ENCODE measurements around the gene ALDOC. TPM values are rescaled to one million over a fixed set of nuclear protein-coding genes. Genes with fewer than 3 reads are reported as not detected.

The ALDOC gene
- total RNA-seq, 1 experiment from 2014 or later, result 53.2 TPM

DNA sequence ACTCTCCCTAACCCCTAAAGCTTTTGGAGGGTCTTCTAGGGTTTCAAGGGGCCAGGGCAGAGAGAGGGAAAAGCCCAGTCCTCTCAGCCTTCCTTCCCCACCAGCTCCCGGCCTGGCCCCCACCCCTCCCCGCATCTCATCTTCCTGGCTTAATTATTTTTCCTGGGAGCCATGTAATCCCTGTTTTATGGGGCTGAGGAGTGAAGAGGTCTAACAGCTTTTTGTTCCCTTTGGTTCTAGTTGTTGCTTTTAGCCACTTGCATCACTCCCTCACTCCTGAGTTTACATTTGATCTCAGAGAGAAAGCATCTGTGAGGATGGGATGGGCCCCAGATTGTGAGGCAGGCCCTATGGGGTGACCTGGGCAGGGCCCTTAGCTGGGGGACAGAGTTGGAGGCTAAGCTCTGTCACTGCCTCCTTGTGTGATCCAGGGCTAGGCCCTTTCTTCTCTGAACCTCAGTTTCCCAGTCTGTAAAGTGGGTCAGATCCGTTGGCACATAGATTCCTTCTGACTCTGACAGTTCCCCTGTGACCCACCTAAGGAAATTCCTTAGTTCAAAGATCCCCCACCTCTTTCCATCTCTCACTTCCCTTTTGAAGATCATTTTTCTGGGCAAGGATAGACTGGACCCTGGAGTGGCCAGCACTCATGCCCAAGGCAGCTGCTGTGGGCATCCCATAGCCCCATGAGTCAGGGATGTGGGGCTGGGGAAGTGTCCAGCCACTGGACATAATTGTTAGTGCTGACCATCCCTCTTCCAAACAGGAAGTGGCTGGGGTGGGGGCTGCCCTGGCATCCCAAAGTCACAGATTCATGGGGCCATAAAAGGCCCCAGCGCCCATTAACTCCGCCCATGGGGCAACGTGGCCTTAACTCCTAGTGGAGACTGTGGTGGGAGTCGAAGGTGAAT lies 44.4 kb downstream of the ALDOC start:
- DNase-seq, result no peak
- WGBS (ENCODE audit: extremely low coverage, insufficient read length, low lambda C conversion rate), result no CpG with 5 or more reads among the region's 7 CpGs
- H4K8ac ChIP-seq (replicated peaks; ENCODE audit: insufficient read length, low read depth, low read length), result no peak overlapping the region
- no peak overlapping the region for H2AK5ac ChIP-seq (ENCODE audit: insufficient read length, low read length)
- H3K18ac ChIP-seq (ENCODE audit: insufficient read length, low read depth, low read length), result no peak overlapping the region
- H3K36me3 Mint-ChIP-seq (ENCODE audit: insufficient read depth in 1 of 3, low read depth in 3 of 3), result no peaks in the 10 kb centered on the region
- H3K4me2 ChIP-seq (ENCODE audit: insufficient read depth, insufficient read length, low read length), result no peak overlapping the region
- no peak overlapping the region for H2BK12ac ChIP-seq (ENCODE audit: insufficient read length, low read depth, low read length)
- H3K14ac ChIP-seq (ENCODE audit: insufficient read depth, low read length), result no peak overlapping the region
- no peaks in the 10 kb centered on the region for H3K27me3 ChIP-seq (ENCODE audit: insufficient read depth, low read length)
- no peaks in the 10 kb centered on the region for H4K20me1 ChIP-seq (ENCODE audit: control insufficient read depth, insufficient read depth, insufficient read length)
- H3K23ac ChIP-seq (ENCODE audit: insufficient read length, low read depth, low read length), result no peak overlapping the region
- no peak overlapping the region for H2BK5ac ChIP-seq (ENCODE audit: insufficient read length, low read length)
- no peak overlapping the region for H3K4ac ChIP-seq (ENCODE audit: low read depth, low read length)
- H2BK15ac ChIP-seq (ENCODE audit: low read depth, low read length), result no peak overlapping the region
- H3K9me3 ChIP-seq (ENCODE audit: control insufficient read depth, low read depth, low read length), result no peaks in the 10 kb centered on the region
- H3K27me3 Mint-ChIP-seq (ENCODE audit: low read depth), result peaks cover 12% of the 10 kb centered on the region
- no peak overlapping the region for H2AFZ ChIP-seq (ENCODE audit: low read length)
- no peak overlapping the region for H3K27ac Mint-ChIP-seq
- H3K56ac ChIP-seq (ENCODE audit: insufficient read length, low read depth, low read length), result no peak overlapping the region
- no peaks in the 10 kb centered on the region for H3K23me2 ChIP-seq (ENCODE audit: insufficient read length, low read depth, low read length, poor library complexity, severe bottlenecking)
- no peak overlapping the region for H2BK120ac ChIP-seq (ENCODE audit: low read depth, low read length, poor library complexity, severe bottlenecking)
- H4K5ac ChIP-seq (ENCODE audit: insufficient read length, low read depth, low read length), result no peak overlapping the region
- H3K79me1 ChIP-seq (ENCODE audit: insufficient read depth, low read depth, low read length, poor library complexity, severe bottlenecking), result no peaks in the 10 kb centered on the region
- peaks cover 0 to 22% of the 10 kb centered on the region in 2 experiments; a peak in 2 of 4 replicates for H3K4me1 Mint-ChIP-seq
- H2BK20ac ChIP-seq (ENCODE audit: low read depth, low read length, poor library complexity, severe bottlenecking), result no peak overlapping the region
- no peak overlapping the region for H3K27ac ChIP-seq (ENCODE audit: insufficient read length, low read depth, low read length)
- H3K4me3 Mint-ChIP-seq, result no peak overlapping the region
- H4K91ac ChIP-seq (ENCODE audit: insufficient read length, low read depth, low read length), result no peak overlapping the region
- TF ChIP-seq CTCF (conservative IDR thresholded peaks at IDR 0.05), result no peak
- no peak overlapping the region for H3T11ph ChIP-seq (ENCODE audit: low read length)
- no peaks in the 10 kb centered on the region for H3K9me3 Mint-ChIP-seq
- H3K79me2 ChIP-seq (ENCODE audit: insufficient read depth, low read length), result no peaks in the 10 kb centered on the region
- no peaks in the 10 kb centered on the region for H3K4me1 ChIP-seq (ENCODE audit: insufficient read depth, low read length)
- H3K9ac ChIP-seq (ENCODE audit: extremely low read depth, insufficient read length, low read length), result no peak overlapping the region

All from H9 (cell line).